Measurements from ENCODE around the gene HYAL1.
A peak's percentile ranks its signal among the peaks of the same experiment; 100 is the strongest.
"Not testable (repeated sequence)": the region's sequence is repeated elsewhere in the genome, so short reads cannot be mapped to it uniquely, and the experiment has no call there.

Gene HYAL1

GRCh38 chr3:50287262-50287661 is 16.1 kb downstream of the HYAL1 start:
- no peak overlapping the region for H3K4me3 ChIP-seq (ENCODE audit: low read length)
- H3K36me3 ChIP-seq (ENCODE audit: control insufficient read depth, low read depth, low read length) = peaks cover 34% of the 10 kb centered on the region
- H3K9me3 ChIP-seq (ENCODE audit: control insufficient read depth, low read depth, low read length) = no peaks in the 10 kb centered on the region
- H3K27ac ChIP-seq (ENCODE audit: low read length) = no peak overlapping the region
- H3K9ac ChIP-seq (ENCODE audit: low read length) = no peak overlapping the region
- no peaks in the 10 kb centered on the region for H3K4me1 ChIP-seq (ENCODE audit: control insufficient read depth, low read depth, low read length)
- no peaks in the 10 kb centered on the region for H3K27me3 ChIP-seq (ENCODE audit: control insufficient read depth, insufficient read depth, low read length)

GRCh38 chr3:50286322-50287227 is 16.8 kb downstream of the HYAL1 start:
- Histone ChIP-seq H3K9ac (ENCODE audit: low read length) (no peak overlapping the region), H3K36me3 (ENCODE audit: control insufficient read depth, low read depth, low read length) (peaks cover 34% of the 10 kb centered on the region), H3K27ac (ENCODE audit: low read length) (no peak overlapping the region), H3K4me1 (ENCODE audit: control insufficient read depth, low read depth, low read length) (no peaks in the 10 kb centered on the region), H3K27me3 (ENCODE audit: control insufficient read depth, insufficient read depth, low read length) (no peaks in the 10 kb centered on the region), H3K4me3 (ENCODE audit: low read length) (no peak overlapping the region), H3K9me3 (ENCODE audit: control insufficient read depth, low read depth, low read length) (no peaks in the 10 kb centered on the region)

DNA sequence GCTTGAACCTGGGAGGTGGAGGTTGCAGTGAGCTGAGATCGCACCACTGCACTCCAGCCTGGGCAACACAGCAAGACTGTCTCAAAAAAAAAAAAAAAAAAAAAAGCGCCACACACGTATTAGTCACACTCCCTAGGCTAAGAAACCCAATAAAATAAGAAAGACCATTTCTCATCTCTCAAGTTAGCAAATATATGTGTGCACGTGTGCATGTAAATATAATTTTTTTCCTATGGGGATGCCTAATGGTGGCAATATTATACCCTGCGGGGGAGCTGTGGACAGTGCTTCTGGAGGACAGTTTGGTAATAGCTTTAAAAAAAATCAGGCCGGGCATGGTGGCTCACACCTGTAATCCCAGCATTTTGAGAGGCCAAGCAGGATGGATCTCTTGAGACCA is 19.3 kb downstream of the HYAL1 start:
- H3K9me3 ChIP-seq (ENCODE audit: control insufficient read depth, low read depth, low read length); H3K4me1 ChIP-seq (ENCODE audit: control insufficient read depth, low read depth, low read length); H3K4me3 ChIP-seq (ENCODE audit: low read length); H3K9ac ChIP-seq (ENCODE audit: low read length); H3K27me3 ChIP-seq (ENCODE audit: control insufficient read depth, insufficient read depth, low read length); H3K27ac ChIP-seq (ENCODE audit: low read length): not testable (repeated sequence)
- H3K36me3 ChIP-seq (ENCODE audit: control insufficient read depth, low read depth, low read length) = peaks cover 23% of the 10 kb centered on the region

DNA sequence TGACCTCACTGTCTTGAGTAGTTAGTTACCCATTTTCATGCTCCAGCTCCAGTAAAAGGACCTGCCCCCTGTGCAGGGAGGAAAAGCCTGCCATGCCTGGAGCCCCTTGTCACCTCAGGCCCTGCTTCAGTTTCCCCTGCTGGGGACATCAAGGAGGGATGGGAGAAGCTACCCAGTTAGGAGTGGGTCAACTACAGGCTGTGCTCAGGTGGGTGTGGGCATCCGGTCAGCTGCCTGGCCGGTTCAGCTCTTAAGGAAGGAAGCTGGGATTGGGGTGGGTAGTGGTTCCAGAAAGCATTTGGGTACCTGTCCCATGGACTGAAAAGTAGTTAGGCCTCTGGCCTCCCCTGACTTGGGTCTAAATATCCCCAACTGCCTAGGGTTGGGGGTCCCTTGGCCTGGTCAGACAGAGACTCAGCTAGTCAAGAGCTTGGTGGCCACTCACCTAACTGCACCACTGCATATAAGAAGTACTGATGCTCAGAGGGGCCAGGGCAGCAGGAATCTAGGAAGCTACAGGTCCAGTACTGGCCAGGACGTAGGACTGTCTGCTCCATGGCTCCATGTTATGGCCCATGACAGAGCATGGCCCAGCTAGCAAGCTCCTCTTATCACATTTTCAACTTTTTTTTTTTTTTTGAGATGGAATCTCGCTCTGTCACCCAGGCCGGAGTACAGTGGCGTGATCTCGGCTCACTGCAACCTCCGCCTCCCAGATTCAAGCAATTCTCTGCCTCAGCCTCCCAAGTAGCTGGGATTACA is 23.9 kb downstream of the HYAL1 start:
- H3K4me3 ChIP-seq (ENCODE audit: low read length) = no peak overlapping the region
- peaks cover 6% of the 10 kb centered on the region for H3K4me1 ChIP-seq (ENCODE audit: control insufficient read depth, low read depth, low read length)
- peaks cover 27% of the 10 kb centered on the region for H3K27me3 ChIP-seq (ENCODE audit: control insufficient read depth, insufficient read depth, low read length)
- H3K9ac ChIP-seq (ENCODE audit: low read length) = no peak overlapping the region
- no peaks in the 10 kb centered on the region for H3K36me3 ChIP-seq (ENCODE audit: control insufficient read depth, low read depth, low read length)
- H3K27ac ChIP-seq (ENCODE audit: low read length) = no peak overlapping the region
- no peaks in the 10 kb centered on the region for H3K9me3 ChIP-seq (ENCODE audit: control insufficient read depth, low read depth, low read length)

DNA sequence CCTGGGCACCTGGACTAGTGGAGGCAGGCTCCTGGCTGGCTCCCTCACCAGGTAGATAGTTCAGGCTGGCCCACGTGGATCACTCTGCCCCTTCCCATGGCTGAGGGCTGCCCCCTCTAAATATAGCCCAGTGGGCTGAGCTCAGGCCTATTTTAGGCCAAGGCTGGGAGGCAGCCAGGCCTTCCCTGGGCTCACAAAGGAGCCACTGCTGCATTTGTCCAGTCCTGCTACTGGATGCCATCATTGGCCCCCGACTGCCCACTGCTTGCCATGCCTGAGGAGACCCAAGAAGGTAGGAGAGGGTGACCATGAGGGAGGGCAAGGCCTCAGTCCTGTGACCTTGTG is 24.5 kb downstream of the HYAL1 start, which contains the start of gene LSMEM2:
Gene LSMEM2 (plus strand): TSS at position 208 of the 345 bp plus-strand sequence. CDS start 27 bp downstream, at position 235.
- peaks cover 6% of the 10 kb centered on the region for H3K4me1 ChIP-seq (ENCODE audit: control insufficient read depth, low read depth, low read length)
- no peaks in the 10 kb centered on the region for H3K36me3 ChIP-seq (ENCODE audit: control insufficient read depth, low read depth, low read length)
- no peaks in the 10 kb centered on the region for H3K9me3 ChIP-seq (ENCODE audit: control insufficient read depth, low read depth, low read length)
- no peak within 1 kb of the TSS for H3K4me3 ChIP-seq (ENCODE audit: low read length)
- H3K27ac ChIP-seq (ENCODE audit: low read length) = no peak within 1 kb of the TSS
- H3K27me3 ChIP-seq (ENCODE audit: control insufficient read depth, insufficient read depth, low read length) = peaks cover 32% of the 10 kb centered on the region
- H3K9ac ChIP-seq (ENCODE audit: low read length) = no peak within 1 kb of the TSS

DNA sequence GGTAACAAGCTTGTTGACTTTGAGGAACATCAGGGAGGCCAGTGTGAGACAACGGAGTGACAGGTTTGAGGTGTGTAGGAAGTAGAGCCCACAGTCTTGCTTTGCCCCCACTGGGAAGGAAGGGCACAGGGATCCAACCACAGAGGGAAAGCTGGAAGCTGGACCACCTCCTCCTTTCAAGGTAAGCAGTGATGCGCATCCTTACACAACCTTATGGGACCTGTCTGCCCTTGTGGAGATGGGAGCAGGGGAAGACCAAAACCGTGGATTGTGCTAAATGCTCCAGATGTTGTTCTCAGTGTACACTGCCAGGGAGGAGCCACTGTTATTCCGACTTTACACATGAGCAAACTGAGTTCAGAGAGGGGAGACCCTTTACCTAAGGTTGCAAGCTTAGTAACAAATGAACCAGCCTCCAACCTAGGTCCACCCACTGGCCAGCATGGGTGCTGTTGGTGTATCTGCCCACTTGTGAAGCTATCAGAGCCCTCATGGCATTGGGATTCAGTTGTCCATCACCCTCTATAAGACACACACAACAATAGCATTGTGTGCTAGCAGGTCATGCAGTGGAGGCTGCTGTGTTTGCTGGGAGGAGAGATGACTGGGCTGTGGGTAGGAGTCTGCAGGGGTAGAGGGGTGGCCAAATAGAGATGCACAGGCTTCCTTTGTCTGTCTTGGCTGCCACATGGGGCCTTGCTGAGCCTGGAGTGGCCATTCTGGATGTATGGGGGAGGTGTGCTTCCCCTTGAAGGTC is 25.1 kb downstream of the HYAL1 start:
- no peak overlapping the region for H3K4me3 ChIP-seq (ENCODE audit: low read length)
- peaks cover 6% of the 10 kb centered on the region for H3K4me1 ChIP-seq (ENCODE audit: control insufficient read depth, low read depth, low read length)
- no peak overlapping the region for H3K27ac ChIP-seq (ENCODE audit: low read length)
- peaks cover 38% of the 10 kb centered on the region for H3K27me3 ChIP-seq (ENCODE audit: control insufficient read depth, insufficient read depth, low read length)
- H3K36me3 ChIP-seq (ENCODE audit: control insufficient read depth, low read depth, low read length) = no peaks in the 10 kb centered on the region
- no peak overlapping the region for H3K9ac ChIP-seq (ENCODE audit: low read length)
- no peaks in the 10 kb centered on the region for H3K9me3 ChIP-seq (ENCODE audit: control insufficient read depth, low read depth, low read length)

DNA sequence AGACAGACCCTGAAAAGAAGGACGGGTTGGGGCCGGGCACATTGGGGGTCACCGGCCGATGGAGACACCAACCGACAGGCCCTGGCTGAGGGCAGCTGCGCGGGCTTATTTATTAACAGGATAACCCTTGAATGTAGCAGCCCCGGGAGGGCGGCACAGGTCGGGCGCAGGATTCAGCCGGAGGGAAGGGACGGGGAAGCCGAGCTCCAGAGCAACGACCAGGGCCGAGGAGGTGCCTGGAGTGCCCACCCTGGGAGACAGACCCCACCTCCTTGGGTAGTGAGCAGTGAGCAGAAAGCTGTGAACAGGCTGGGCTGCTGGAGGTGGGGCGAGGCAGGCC is 26.6 kb downstream of the HYAL1 start:
- Histone ChIP-seq H3K27ac (ENCODE audit: low read length) (no peak overlapping the region), H3K4me3 (ENCODE audit: low read length) (no peak overlapping the region), H3K27me3 (ENCODE audit: control insufficient read depth, insufficient read depth, low read length) (peaks cover 43% of the 10 kb centered on the region), H3K4me1 (ENCODE audit: control insufficient read depth, low read depth, low read length) (peaks cover 6% of the 10 kb centered on the region), H3K9ac (ENCODE audit: low read length) (no peak overlapping the region), H3K36me3 (ENCODE audit: control insufficient read depth, low read depth, low read length) (no peaks in the 10 kb centered on the region), H3K9me3 (ENCODE audit: control insufficient read depth, low read depth, low read length) (no peaks in the 10 kb centered on the region)

DNA sequence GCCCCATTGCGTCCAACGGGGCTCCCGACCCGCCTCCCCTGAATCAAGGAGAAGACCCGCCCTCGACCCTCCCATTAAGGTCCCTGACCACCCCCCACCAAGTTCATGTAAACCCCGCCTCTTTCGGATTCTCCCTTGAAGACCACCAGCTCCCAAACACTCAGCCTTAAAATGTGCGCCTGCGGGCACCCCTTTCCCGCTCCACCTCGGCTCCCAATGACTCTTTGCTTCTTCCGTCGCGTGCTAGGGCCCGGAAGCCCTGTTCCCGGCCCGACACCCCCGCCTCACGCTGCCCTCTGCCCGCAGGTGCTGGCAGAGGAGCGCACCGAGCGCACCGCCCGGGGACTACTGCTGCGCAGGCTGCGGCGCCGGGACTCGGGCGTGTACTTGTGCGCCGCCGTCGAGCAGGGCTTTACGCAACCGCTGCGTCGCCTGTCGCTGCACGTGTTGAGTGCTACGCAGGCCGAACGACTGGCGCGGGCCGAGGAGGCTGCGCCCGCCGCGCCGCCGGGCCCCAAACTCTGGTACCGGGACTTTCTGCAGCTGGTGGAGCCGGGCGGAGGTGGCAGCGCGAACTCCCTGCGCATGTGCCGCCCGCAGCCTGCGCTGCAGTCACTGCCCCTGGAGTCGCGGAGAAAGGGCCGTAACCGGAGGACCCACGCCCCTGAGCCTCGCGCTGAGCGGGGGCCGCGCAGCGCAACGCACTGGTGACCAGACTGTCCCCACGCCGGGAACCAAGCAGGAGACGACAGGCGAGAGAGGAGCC is 27.2 kb downstream of the HYAL1 start:
- peak overlapping the region; percentile 23 for H3K9ac ChIP-seq (ENCODE audit: low read length)
- H3K27me3 ChIP-seq (ENCODE audit: control insufficient read depth, insufficient read depth, low read length) = peaks cover 43% of the 10 kb centered on the region
- H3K27ac ChIP-seq (ENCODE audit: low read length) = no peak overlapping the region
- peak overlapping the region; percentile 59 for H3K4me3 ChIP-seq (ENCODE audit: low read length)
- peaks cover 6% of the 10 kb centered on the region for H3K4me1 ChIP-seq (ENCODE audit: control insufficient read depth, low read depth, low read length)
- H3K9me3 ChIP-seq (ENCODE audit: control insufficient read depth, low read depth, low read length) = no peaks in the 10 kb centered on the region
- no peaks in the 10 kb centered on the region for H3K36me3 ChIP-seq (ENCODE audit: control insufficient read depth, low read depth, low read length)

GRCh38 chr3:50275141-50275995 is 28.0 kb downstream of the HYAL1 start:
- H3K27me3 ChIP-seq (ENCODE audit: control insufficient read depth, insufficient read depth, low read length) = peaks cover 43% of the 10 kb centered on the region
- no peaks in the 10 kb centered on the region for H3K9me3 ChIP-seq (ENCODE audit: control insufficient read depth, low read depth, low read length)
- peak overlapping the region; percentile 23 for H3K9ac ChIP-seq (ENCODE audit: low read length)
- peak overlapping the region; percentile 59 for H3K4me3 ChIP-seq (ENCODE audit: low read length)
- H3K27ac ChIP-seq (ENCODE audit: low read length) = no peak overlapping the region
- H3K36me3 ChIP-seq (ENCODE audit: control insufficient read depth, low read depth, low read length) = no peaks in the 10 kb centered on the region
- peaks cover 6% of the 10 kb centered on the region for H3K4me1 ChIP-seq (ENCODE audit: control insufficient read depth, low read depth, low read length)

GRCh38 chr3:50274371-50275104 is 28.8 kb downstream of the HYAL1 start:
- Histone ChIP-seq H3K9me3 (ENCODE audit: control insufficient read depth, low read depth, low read length) (no peaks in the 10 kb centered on the region), H3K9ac (ENCODE audit: low read length) (peak overlapping the region; percentile 23), H3K4me3 (ENCODE audit: low read length) (peak overlapping the region; percentile 59), H3K27me3 (ENCODE audit: control insufficient read depth, insufficient read depth, low read length) (peaks cover 43% of the 10 kb centered on the region), H3K4me1 (ENCODE audit: control insufficient read depth, low read depth, low read length) (peaks cover 6% of the 10 kb centered on the region), H3K36me3 (ENCODE audit: control insufficient read depth, low read depth, low read length) (no peaks in the 10 kb centered on the region), H3K27ac (ENCODE audit: low read length) (no peak overlapping the region)

Data from iPS-18a (cell line).